Left ventricle myocardium inferior (tissue), 1 donor: Measurements from ENCODE around the gene GDF10. TPM values are rescaled to one million over a fixed set of nuclear protein-coding genes. Genes with fewer than 3 reads are reported as not detected.
A peak's percentile ranks its signal among the peaks of the same experiment; 100 is the strongest.

Experiments used
- DNase-seq: peaks from one replicate; pipeline ENCODE4 v3.0.0-alpha.2; 2020
- H3K27ac ChIP-seq: fragments of 200-600 bp; replicated peaks from 2 replicates; pipeline ENCODE4 v1.8.0; 2021
- H3K27me3 ChIP-seq: fragments of 200-600 bp; 2 replicates; pipeline ENCODE4 v1.8.0; 2021; ENCODE audit warnings: low read depth
- H3K36me3 ChIP-seq: fragments of 200-600 bp; 2 replicates; pipeline ENCODE4 v1.8.0; 2021
- H3K4me1 ChIP-seq: fragments of 200-600 bp; 2 replicates; pipeline ENCODE4 v1.8.0; 2021
- H3K4me3 ChIP-seq: fragments of 200-600 bp; 2 replicates; pipeline ENCODE4 v1.8.0; 2021; ENCODE audit warnings: mild to moderate bottlenecking, moderate library complexity
- H3K9me3 ChIP-seq: fragments of 200-600 bp; replicated peaks from 2 replicates; pipeline ENCODE4 v1.8.0; 2021
- CTCF ChIP-seq: fragments of 200-600 bp; IDR thresholded peaks from 2 replicates; pipeline ENCODE4 v1.8.0; 2021; ENCODE audit warnings: antibody characterized with exemption, mild to moderate bottlenecking, borderline replicate concordance
- intact Hi-C: fragments of 100-400 bp; cut with micrococcal nuclease; formaldehyde crosslinking; loops from one replicate; pipeline ENCODE4 v1.11.0; 2022
- total RNA-seq: library from RNA; stranded (reverse); fragmentation: NEBNext Ultra II Directional; extraction: Animal tissue kit (Norgen Biotek cat#: 25700); gene quantifications from one replicate; pipeline ENCODE4 v1.2.1, GENCODE V29; 2021
- donor health status: DM: no; HTN: yes; CAD: no; lungs with severe emphysema.

The GDF10 gene
- total RNA-seq, 1 donor from 2014 or later: 0.22 TPM

DNA sequence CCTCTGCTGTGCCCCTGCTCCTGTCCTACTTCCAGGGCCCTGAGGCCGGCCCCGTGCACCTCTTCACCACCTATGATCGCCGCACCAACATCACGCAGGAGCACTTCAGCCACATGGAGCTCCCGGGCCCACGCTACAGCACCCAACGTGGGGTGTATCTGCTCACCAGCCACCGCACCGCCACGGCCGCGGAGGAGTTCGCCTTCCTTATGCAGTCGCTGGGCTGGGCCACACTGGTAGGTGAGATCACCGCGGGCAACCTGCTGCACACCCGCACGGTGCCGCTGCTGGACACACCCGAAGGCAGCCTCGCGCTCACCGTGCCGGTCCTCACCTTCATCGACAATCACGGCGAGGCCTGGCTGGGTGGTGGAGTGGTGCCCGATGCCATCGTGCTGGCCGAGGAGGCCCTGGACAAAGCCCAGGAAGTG lies 50.0 kb downstream of the GDF10 start:
- intact Hi-C loops: no loop called here
- Histone ChIP-seq H3K4me1 (no peaks in the 10 kb centered on the region), H3K36me3 (no peaks in the 10 kb centered on the region), H3K4me3 (no peak overlapping the region), H3K27ac (no peak overlapping the region), H3K9me3 (no peaks in the 10 kb centered on the region), H3K27me3 (peaks cover 11% of the 10 kb centered on the region)
- TF ChIP-seq CTCF: no peak
- DNase-seq: no peak

DNA sequence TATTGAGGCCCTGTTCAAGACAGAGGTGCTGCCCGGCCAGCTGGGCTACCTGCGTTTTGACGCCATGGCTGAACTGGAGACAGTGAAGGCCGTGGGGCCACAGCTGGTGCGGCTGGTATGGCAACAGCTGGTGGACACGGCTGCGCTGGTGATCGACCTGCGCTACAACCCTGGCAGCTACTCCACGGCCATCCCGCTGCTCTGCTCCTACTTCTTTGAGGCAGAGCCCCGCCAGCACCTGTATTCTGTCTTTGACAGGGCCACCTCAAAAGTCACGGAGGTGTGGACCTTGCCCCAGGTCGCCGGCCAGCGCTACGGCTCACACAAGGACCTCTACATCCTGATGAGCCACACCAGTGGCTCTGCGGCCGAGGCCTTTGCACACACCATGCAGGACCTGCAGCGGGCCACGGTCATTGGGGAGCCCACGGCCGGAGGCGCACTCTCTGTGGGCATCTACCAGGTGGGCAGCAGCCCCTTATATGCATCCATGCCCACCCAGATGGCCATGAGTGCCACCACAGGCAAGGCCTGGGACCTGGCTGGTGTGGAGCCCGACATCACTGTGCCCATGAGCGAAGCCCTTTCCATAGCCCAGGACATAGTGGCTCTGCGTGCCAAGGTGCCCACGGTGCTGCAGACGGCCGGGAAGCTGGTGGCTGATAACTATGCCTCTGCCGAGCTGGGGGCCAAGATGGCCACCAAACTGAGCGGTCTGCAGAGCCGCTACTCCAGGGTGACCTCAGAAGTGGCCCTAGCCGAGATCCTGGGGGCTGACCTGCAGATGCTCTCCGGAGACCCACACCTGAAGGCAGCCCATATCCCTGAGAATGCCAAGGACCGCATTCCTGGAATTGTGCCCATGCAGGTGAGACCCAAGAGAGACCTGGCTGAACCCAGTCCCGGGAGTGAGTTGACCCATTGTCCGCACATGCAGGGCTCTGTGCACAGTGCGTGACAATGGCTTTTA lies 51.0 kb downstream of the GDF10 start:
- Histone ChIP-seq H3K36me3 (no peaks in the 10 kb centered on the region), H3K4me3 (no peak overlapping the region), H3K9me3 (no peaks in the 10 kb centered on the region), H3K27ac (no peak overlapping the region), H3K4me1 (no peaks in the 10 kb centered on the region), H3K27me3 (peaks cover 11% of the 10 kb centered on the region)
- no peak for DNase-seq
- intact Hi-C loops: no loop called here
- TF ChIP-seq CTCF: no peak

DNA sequence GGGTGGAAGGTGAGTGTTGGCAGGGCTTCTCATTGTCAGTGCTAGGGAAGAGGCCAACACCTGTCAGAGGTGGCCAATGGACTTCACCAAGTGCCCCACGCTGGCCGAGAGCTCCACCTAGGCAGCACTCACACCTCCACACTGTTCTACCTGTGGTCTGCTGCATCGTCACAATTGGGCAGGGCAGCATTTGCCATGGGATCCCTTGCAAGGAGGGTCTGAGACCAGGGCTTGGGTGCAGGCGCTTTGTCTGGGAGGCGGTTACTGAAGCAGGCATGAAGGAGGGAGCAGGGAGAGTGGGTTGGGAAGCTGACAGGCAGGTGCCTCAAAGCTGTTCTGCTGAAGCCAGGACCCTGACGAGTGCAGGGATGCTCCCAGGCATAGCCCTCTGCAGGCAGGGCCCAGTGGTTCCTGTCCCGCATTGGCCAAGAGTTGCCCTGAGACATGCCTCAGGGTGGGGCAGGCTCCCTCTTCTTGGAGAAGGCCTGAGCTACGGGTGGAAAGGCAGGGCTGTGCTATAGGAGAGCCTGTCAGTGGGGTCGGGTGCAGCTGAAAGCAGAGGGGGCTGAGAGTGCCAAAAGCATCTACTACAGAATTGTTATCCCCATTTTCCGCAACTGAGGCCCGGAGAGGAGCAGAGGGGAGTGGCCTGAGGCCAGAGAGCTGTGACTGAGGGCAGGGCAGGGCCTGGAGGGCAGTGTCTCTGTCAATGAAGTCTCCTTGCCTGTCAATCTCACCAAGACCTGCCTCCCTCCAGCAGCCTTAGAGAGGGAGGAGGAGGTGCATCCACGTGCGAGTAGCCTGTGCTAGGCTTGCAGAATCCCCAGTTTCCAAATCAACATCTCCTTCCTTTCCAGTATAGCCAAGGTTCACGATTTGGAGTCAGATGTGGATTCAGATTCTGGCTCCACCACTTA lies 52.2 kb downstream of the GDF10 start:
- Histone ChIP-seq H3K4me3 (no peak overlapping the region), H3K4me1 (no peaks in the 10 kb centered on the region), H3K36me3 (no peaks in the 10 kb centered on the region), H3K27ac (no peak overlapping the region), H3K27me3 (peaks cover 11% of the 10 kb centered on the region), H3K9me3 (no peaks in the 10 kb centered on the region)
- no peak for DNase-seq
- no peak for TF ChIP-seq CTCF
- intact Hi-C loops: no loop called here

- no peaks in the 10 kb centered on the region for H3K36me3 ChIP-seq
- DNase-seq: no peak
- H3K9me3 ChIP-seq: no peaks in the 10 kb centered on the region
- H3K4me3 ChIP-seq: no peak overlapping the region
- intact Hi-C loops: no loop called here
- H3K27me3 ChIP-seq: peaks cover 11% of the 10 kb centered on the region
- no peaks in the 10 kb centered on the region for H3K4me1 ChIP-seq
- TF ChIP-seq CTCF: no peak
- no peak overlapping the region for H3K27ac ChIP-seq
Observed at GRCh38 chr10:47353351-47353750, 53.4 kb downstream of the GDF10 start.

GRCh38 chr10:47354165-47354564 lies 54.2 kb downstream of the GDF10 start:
- peak; percentile 16 for TF ChIP-seq CTCF
- no peak overlapping the region for H3K27ac ChIP-seq
- H3K9me3 ChIP-seq: no peaks in the 10 kb centered on the region
- no peaks in the 10 kb centered on the region for H3K36me3 ChIP-seq
- intact Hi-C loops: no loop called here
- DNase-seq: no peak
- peaks cover 11% of the 10 kb centered on the region for H3K27me3 ChIP-seq
- no peak overlapping the region for H3K4me3 ChIP-seq
- no peaks in the 10 kb centered on the region for H3K4me1 ChIP-seq
